ENCODE measurements around the gene MT1F.

GRCh38 chr16:56701534-56701933 lies 43.8 kb downstream of the MT1F start:
- TF ChIP-seq, protein P1, sequence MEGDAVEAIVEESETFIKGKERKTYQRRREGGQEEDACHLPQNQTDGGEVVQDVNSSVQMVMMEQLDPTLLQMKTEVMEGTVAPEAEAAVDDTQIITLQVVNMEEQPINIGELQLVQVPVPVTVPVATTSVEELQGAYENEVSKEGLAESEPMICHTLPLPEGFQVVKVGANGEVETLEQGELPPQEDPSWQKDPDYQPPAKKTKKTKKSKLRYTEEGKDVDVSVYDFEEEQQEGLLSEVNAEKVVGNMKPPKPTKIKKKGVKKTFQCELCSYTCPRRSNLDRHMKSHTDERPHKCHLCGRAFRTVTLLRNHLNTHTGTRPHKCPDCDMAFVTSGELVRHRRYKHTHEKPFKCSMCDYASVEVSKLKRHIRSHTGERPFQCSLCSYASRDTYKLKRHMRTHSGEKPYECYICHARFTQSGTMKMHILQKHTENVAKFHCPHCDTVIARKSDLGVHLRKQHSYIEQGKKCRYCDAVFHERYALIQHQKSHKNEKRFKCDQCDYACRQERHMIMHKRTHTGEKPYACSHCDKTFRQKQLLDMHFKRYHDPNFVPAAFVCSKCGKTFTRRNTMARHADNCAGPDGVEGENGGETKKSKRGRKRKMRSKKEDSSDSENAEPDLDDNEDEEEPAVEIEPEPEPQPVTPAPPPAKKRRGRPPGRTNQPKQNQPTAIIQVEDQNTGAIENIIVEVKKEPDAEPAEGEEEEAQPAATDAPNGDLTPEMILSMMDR (IDR thresholded peaks at IDR 0.05): no peak
- TF ChIP-seq POLR2AphosphoS5 (IDR thresholded peaks at IDR 0.05): no peak
- TF ChIP-seq POLR2A (IDR thresholded peaks at IDR 0.05): no peak
- no peak for TF ChIP-seq EP300 (IDR thresholded peaks at IDR 0.05)

Data from gastroesophageal sphincter (tissue), 3 donors.